Measurements from ENCODE around the gene AMTN.

DNA sequence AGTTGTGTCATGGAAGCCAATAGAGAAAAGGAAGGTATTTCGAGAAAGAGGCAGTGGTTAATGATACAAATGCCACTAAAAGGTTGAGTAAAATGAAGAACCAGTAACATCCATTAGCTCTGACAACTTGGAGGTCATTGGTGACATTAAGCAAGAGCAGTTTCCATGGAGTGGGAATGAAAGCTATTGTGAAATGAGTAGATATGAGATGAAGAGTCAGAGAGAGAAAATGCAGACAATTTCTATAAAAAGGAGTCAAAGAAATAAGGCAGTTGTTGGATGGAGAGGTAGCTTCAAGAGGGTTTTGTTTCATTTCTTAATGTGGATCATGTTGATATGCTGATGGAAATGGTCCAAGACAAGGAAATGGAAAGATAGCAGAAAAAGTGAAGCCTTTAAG is 9.6 kb upstream of the AMTN start:
- no peak for TF ChIP-seq GATA3 (IDR thresholded peaks at IDR 0.05; ENCODE audit: low read depth, low read length)
- no peak for TF ChIP-seq GATA2 (IDR thresholded peaks at IDR 0.05; ENCODE audit: low read depth, low read length)

Measured in SH-SY5Y (cell line).